ENCODE results near the gene LVRN.

Gene LVRN

DNA sequence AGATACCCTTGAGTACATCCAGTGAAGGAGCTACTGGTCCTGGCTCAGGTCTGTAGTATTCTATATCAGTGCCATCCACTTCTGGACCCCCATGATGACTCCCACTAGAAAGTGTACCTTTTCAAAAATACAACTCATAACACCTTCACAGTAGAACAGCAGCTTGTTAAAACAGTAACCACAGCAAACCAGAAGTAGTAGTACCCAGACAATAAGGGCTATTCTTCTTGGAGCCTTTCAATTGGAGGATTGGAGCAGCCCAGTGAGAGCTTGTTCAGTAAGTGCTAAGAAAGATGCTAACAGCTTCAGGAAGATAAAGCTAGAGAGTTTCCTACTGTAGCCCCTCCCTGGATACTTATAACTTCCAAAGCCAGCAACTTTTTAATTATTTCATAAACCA is 80.1 kb downstream of the LVRN start:
- Mint-ChIP-seq H3K36me3 (ENCODE audit: low read depth) (no peaks in the 10 kb centered on the region), H3K27me3 (ENCODE audit: low read depth, poor library complexity) (peaks cover 14% of the 10 kb centered on the region), H3K27ac (no peak overlapping the region), H3K4me1 (no peaks in the 10 kb centered on the region), H3K9me3 (no peaks in the 10 kb centered on the region), H3K4me3 (no peak overlapping the region)
- no peak for DNase-seq
- no peak for TF ChIP-seq CTCF (IDR thresholded peaks at IDR 0.05)

- Mint-ChIP-seq H3K36me3 (ENCODE audit: low read depth) (no peaks in the 10 kb centered on the region), H3K27ac (no peak overlapping the region), H3K9me3 (no peaks in the 10 kb centered on the region), H3K4me3 (no peak overlapping the region), H3K27me3 (ENCODE audit: low read depth, poor library complexity) (peaks cover 11% of the 10 kb centered on the region), H3K4me1 (no peaks in the 10 kb centered on the region)
- TF ChIP-seq CTCF (IDR thresholded peaks at IDR 0.05), result no peak
- DNase-seq, result no peak
Observed at GRCh38 chr5:116044073-116044472, 81.8 kb downstream of the LVRN start.

GRCh38 chr5:116045821-116046220 is 83.5 kb downstream of the LVRN start:
- H3K4me1 Mint-ChIP-seq, result no peaks in the 10 kb centered on the region
- H3K27me3 Mint-ChIP-seq (ENCODE audit: low read depth, poor library complexity), result peaks cover 5% of the 10 kb centered on the region
- TF ChIP-seq CTCF (IDR thresholded peaks at IDR 0.05), result no peak
- H3K4me3 Mint-ChIP-seq, result no peak overlapping the region
- H3K36me3 Mint-ChIP-seq (ENCODE audit: low read depth), result no peaks in the 10 kb centered on the region
- no peaks in the 10 kb centered on the region for H3K9me3 Mint-ChIP-seq
- no peak overlapping the region for H3K27ac Mint-ChIP-seq
- DNase-seq, result no peak

DNA sequence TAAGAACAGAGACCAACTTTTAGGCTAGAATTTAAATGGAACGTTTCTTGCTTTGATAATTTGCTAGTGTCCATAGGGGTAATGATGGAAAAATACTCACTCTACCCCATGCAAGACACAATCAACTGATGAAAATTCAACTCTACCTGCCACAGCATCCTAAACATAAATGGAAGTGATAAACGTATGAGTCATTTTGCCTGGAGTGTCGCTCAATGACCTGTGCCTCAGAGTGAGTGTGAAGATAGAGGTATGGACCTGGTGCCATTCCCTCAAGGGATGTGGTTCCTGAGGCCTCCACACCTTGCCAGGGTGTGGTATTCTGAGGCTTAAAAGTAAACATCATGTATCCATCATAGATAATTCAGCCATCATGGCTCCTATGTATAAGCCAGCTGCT is 84.0 kb downstream of the LVRN start:
- no peak for DNase-seq
- no peaks in the 10 kb centered on the region for H3K9me3 Mint-ChIP-seq
- H3K27ac Mint-ChIP-seq, result no peak overlapping the region
- H3K4me3 Mint-ChIP-seq, result no peak overlapping the region
- H3K4me1 Mint-ChIP-seq, result no peaks in the 10 kb centered on the region
- peaks cover 5% of the 10 kb centered on the region for H3K27me3 Mint-ChIP-seq (ENCODE audit: low read depth, poor library complexity)
- no peak for TF ChIP-seq CTCF (IDR thresholded peaks at IDR 0.05)
- no peaks in the 10 kb centered on the region for H3K36me3 Mint-ChIP-seq (ENCODE audit: low read depth)

- Mint-ChIP-seq H3K36me3 (ENCODE audit: low read depth) (no peaks in the 10 kb centered on the region), H3K27ac (no peak overlapping the region), H3K9me3 (no peaks in the 10 kb centered on the region), H3K4me1 (no peaks in the 10 kb centered on the region), H3K27me3 (ENCODE audit: low read depth, poor library complexity) (peaks cover 5% of the 10 kb centered on the region), H3K4me3 (no peak overlapping the region)
- DNase-seq, result no peak
- no peak for TF ChIP-seq CTCF (IDR thresholded peaks at IDR 0.05)
Observed at GRCh38 chr5:116046823-116047222, 84.5 kb downstream of the LVRN start.

DNA sequence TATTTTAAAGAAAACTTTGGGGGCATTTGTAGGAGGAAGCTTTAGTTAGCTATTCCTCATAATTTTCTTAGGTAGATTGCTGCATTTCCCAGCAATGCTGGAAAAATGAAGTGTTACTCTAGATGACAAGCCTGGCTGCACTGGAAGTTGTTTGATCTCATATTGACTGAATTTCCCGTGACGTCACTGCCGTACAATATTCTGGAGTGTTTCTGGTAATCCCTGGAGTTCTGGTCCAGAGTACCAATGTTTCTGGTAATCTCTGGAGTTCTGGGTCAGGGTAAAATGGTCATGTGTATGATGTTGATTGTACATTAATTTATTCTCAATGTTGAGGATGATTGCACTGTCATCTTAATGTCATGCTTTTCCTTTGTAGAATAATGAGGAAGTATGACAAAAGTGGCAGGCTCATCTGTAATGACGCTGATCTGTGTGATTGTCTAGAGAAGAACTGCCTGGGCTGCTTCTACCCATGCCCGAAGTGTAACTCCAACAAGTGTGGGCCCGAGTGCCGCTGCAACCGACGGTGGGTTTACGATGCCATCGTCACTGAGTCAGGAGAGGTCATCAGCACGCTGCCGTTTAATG is 96.2 kb downstream of the LVRN start:
- H3K4me3 Mint-ChIP-seq, result no peak overlapping the region
- H3K4me1 Mint-ChIP-seq, result no peaks in the 10 kb centered on the region
- no peak overlapping the region for H3K27ac Mint-ChIP-seq
- no peak for TF ChIP-seq CTCF (IDR thresholded peaks at IDR 0.05)
- H3K27me3 Mint-ChIP-seq (ENCODE audit: low read depth, poor library complexity), result no peaks in the 10 kb centered on the region
- H3K36me3 Mint-ChIP-seq (ENCODE audit: low read depth), result no peaks in the 10 kb centered on the region
- DNase-seq, result no peak
- H3K9me3 Mint-ChIP-seq, result no peaks in the 10 kb centered on the region

Data from nephron progenitor cell (in vitro differentiated cells).